Esophagus squamous epithelium (tissue), 4 donors: ENCODE data around the gene SERPINA9.

Source experiments
- CTCF ChIP-seq, 6 experiments: fragments of 450-650 bp in 4 of 6; fragments of 200-600 bp in 2 of 6; sonication (generic) in 2 of 6; IDR thresholded peaks; one replicate each; pipeline ENCODE4 v1.5.1; 2016 to 2019; ENCODE audit warnings: antibody characterized with exemption in 6 of 6, mild to moderate bottlenecking in 4 of 6, moderate library complexity in 4 of 6
- POLR2A ChIP-seq, 4 donors: fragments of 450-650 bp; IDR thresholded peaks; one replicate each; pipeline ENCODE4 v1.6.1; 2017; ENCODE audit warnings: antibody characterized with exemption in 4 of 4, mild to moderate bottlenecking in 4 of 4, moderate library complexity in 3 of 4

DNA sequence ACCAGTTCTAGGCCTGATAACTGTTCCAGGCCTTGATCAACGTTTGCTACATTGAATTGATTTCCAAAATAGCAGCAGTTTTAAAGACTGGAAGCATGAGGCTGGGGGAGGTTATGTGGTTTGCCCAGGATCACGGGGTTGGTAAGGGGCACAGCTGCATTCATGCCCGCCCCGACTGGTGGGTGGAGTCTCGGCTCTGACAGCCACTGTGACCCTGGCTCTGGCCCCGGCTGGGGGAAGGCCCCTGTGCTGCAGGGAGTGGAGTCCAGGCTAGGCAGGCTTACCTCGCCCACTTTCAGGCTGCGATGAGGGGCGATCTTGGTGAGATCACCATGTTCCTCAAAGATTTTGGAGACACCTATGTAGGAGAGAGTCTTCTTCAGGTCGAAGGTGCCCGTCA, 13.3 kb upstream of the SERPINA9 start:
- TF ChIP-seq CTCF (IDR thresholded peaks at IDR 0.05) (no peak), POLR2A (IDR thresholded peaks at IDR 0.05) (no peak)
